Measurements from ENCODE around the gene TMEM35B.
A peak's percentile ranks its signal among the peaks of the same experiment; 100 is the strongest.
"Not testable (repeated sequence)": the region's sequence is repeated elsewhere in the genome, so short reads cannot be mapped to it uniquely, and the experiment has no call there.

The TMEM35B gene

DNA sequence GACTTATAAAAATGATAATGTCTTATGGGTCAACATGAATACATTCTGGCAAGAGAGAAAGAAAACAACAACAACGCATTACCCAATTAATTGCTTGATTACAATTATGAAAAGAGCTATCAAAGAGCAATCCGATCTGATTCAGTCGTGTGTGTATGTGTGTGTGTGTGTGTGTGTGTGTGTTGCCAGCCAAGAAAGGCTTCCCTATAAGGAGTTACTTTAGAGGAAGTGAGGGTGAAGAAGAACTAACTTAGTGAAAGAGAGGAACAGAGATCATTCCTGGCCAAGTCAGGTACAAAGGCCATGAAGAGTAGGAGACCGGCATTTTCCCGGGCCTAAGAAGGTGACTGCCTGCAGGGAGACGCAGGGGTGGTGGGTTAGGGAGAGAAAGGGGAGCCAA is 9.4 kb downstream of the TMEM35B start:
- no peak for DNase-seq

GRCh38 chr1:34975338-34975737 is 9.8 kb downstream of the TMEM35B start:
- DNase-seq: no peak

DNA sequence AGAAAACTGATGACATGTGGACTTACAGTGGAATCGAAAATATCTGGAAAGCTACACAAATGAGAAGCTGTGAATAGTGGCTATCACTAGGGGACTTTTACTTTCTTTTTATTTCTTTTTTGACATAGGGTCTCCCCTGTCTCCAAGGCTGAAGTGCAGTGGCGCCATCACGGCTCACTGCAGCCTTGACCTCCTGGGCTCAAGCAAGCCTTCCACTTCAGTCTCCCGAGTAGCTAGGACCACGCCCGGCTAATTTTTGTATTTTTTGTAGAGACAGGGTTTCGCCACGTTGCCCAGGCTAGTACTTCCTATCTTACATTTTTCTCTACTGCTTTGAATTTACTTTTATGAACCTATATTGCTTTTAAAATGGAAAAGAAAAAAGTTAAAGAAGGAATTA is 10.5 kb downstream of the TMEM35B start:
- no peak for DNase-seq

DNA sequence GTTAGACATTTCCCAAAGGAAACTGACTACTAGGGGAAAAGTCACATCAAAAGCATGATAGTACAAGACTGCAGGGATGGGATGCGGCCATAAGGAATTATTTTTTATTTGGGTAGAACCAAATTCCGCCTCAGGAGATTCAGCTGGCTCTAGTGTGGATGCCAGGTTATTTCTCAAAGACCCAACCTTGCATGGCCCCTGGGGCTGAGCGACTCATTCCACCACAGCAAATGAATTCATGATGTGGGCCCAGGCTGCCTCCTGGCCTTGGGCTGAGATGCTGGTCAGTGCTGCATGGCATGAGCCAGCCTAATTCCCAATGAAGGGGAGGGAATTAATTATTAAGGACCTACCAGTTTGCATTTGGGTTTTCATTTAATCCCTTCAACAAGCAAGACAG is 11.8 kb downstream of the TMEM35B start:
- DNase-seq: no peak

DNA sequence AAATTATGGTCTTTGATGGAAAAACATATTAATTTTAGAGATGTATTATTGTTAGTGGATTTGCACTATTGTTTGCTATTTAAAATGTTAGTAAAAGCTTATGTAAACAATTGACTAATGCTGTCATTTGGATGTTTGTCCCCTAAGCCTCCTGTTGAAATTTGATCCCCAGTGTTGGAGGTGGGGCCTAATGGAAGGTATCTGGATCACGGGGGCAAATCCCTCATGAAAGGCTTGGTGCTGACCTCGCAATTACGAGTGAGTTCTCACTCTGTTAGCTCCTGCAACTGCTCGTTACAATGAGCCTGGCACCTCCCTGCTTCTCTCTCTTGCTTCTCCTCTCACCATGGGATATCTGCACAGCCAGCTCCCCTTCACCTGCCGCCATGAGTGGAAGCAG is 14.3 kb downstream of the TMEM35B start:
- DNase-seq: no peak

GRCh38 chr1:34970220-34970735 is 14.9 kb downstream of the TMEM35B start:
- no peak for DNase-seq

DNA sequence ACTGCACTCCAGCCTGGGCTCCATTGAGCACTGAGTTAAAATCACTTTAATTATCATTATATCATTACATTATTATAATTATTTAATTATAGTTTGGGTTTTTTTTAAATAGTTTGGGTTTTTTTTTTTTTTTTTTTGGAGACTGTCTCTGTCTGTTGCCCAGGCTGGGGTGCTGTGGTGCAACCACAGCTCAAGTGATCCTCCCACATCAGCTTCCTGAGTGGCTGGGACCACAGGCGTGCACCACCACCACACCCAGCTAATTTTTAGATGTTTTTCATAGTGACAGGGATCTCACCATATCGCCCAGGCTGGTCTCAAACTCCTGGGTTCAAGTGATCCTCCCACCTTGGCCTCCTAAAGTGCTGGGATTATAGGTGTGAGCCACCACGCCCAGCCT is 16.9 kb downstream of the TMEM35B start:
- peak; percentile 32 for DNase-seq

- DNase-seq: not testable (repeated sequence)
Measured at GRCh38 chr1:34967672-34968071, 17.5 kb downstream of the TMEM35B start.

GRCh38 chr1:34965597-34965996 is 19.6 kb downstream of the TMEM35B start:
- DNase-seq: no peak

GRCh38 chr1:34950428-34950827 is 34.7 kb downstream of the TMEM35B start:
- DNase-seq: no peak

DNA sequence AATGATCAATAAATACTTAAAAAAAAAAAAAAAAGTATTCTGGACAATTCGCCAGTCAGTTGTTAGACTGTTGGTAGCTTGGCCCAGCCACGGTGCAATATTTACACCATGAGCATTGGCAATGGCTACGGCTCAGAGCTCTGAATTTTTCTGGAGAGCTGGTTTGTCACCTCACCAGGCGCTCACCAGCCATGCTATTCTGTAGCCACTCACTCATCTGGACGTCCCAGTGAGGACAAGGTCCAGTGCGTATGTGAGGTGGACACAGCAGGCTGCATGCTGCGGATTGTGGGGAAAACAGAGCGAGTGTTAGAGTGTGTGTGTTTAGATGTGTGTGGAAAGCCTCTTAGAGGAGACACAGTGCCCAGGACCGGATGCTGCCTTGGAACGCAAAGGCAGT is 36.4 kb downstream of the TMEM35B start:
- DNase-seq: not testable (repeated sequence)

GRCh38 chr1:34947641-34948314 is 37.4 kb downstream of the TMEM35B start:
- not testable (repeated sequence) for DNase-seq

DNA sequence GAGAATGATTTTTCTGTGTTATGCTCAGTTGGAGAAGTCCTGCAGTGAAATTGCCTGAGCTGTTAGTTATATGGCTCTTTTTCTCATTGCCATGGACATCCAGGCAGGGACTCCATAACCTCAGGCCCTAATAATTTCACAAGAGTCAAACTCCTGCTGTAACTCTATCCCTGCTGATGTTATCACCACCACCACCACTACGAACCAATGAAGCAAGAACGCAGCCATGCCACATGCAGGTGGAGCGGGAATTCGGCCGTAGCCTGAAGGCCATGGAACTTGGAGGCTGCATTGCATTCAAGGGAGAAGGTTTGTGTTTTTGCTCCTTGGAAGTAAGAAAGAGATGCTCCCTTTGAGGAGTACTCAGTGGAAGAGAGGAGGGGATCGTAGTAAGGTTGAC is 38.9 kb downstream of the TMEM35B start:
- DNase-seq: no peak

DNA sequence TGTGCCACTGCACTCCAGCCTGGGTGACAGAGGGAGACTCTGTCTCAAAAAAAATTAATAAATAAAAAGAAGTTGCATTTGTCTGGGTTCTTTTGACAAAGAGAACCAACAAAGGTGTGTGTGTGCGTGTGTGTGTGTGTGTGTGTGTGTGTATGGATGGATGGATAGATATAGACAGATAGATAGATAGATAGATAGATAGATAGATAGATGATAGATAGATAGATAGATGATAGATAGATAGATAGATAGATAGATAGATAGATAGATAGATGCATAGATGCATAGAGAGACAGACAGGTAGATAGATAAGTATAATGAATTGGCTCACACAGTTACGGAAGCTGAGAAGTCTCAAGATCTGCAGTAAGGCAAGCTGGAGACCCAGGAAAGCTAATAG is 43.3 kb downstream of the TMEM35B start:
- not testable (repeated sequence) for DNase-seq

Measured in CD4-positive, alpha-beta T cell treated with Interleukin-12 subunit alpha and Interleukin-12 subunit beta, for 1 hour (primary cell).